Mammary epithelial cell (primary cell): ENCODE results near the gene PVALB.

Experiments
- EZH2 ChIP-seq: IDR thresholded peaks from 2 replicates; pipeline ENCODE4 v1.6.1; 2012; ENCODE audit warnings: low read length, inconsistent platforms, borderline replicate concordance
- TF ChIP-seq, protein P1 (sequence below), 2 donors: IDR thresholded peaks in 1 of 2; conservative IDR thresholded peaks in 1 of 2; 2 replicates each; pipeline ENCODE4 v1.5.1; 2011 to 2012; ENCODE audit warnings: inconsistent platforms in 2 of 2, low read length in 2 of 2, mild to moderate bottlenecking in 2 of 2, control low read depth in 1 of 2, low read depth in 1 of 2; ENCODE audit not compliant: insufficient read depth in 1 of 2; ENCODE audit errors: extremely low read depth in 1 of 2

DNA sequence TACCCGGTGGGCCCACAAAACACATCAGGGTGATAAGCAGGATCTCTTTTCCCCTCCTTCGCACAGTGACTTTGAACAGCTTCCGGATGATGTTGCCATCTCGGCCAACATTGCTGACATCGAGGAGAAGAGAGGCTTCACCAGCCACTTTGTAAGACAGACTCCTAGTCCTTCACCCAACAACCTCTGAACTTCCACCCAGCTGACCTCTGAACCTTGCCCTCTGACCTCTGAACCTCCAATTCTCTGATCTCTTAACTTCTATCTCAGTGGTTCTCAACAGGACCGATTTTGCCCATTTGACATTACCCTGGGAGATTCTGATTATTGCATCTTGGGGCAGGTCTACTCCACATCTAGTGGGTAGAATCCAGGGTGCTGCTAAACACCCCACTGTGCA lies 47.1 kb upstream of the PVALB start:
- TF ChIP-seq, protein P1, sequence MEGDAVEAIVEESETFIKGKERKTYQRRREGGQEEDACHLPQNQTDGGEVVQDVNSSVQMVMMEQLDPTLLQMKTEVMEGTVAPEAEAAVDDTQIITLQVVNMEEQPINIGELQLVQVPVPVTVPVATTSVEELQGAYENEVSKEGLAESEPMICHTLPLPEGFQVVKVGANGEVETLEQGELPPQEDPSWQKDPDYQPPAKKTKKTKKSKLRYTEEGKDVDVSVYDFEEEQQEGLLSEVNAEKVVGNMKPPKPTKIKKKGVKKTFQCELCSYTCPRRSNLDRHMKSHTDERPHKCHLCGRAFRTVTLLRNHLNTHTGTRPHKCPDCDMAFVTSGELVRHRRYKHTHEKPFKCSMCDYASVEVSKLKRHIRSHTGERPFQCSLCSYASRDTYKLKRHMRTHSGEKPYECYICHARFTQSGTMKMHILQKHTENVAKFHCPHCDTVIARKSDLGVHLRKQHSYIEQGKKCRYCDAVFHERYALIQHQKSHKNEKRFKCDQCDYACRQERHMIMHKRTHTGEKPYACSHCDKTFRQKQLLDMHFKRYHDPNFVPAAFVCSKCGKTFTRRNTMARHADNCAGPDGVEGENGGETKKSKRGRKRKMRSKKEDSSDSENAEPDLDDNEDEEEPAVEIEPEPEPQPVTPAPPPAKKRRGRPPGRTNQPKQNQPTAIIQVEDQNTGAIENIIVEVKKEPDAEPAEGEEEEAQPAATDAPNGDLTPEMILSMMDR (conservative IDR thresholded peaks at IDR 0.05 in 1 of 2, IDR thresholded peaks at IDR 0.05 in 1 of 2; ENCODE audit: extremely low read depth in 1 of 2, insufficient read depth in 1 of 2, low read depth in 1 of 2, low read length in 2 of 2) = no peak
- TF ChIP-seq EZH2 = no peak
